Posterior vena cava (tissue), 2 donors: Measurements from ENCODE around the gene MRPL11. TPM values are rescaled to one million over a fixed set of nuclear protein-coding genes. Genes with fewer than 3 reads are reported as not detected.

Source experiments
- DNase-seq: peaks from one replicate; pipeline ENCODE4 v3.0.0-alpha.2; 2020; ENCODE audit warnings: low spot score
- intact Hi-C, 2 donors: fragments of 100-400 bp; cut with DNase I; formaldehyde crosslinking; loops; one replicate each; pipeline versions ENCODE4 v1.14.1 to v1.14.2; 2022 to 2023
- total RNA-seq, 2 donors: library from RNA; stranded (reverse); fragmentation: NEBNext Ultra II Directional; extraction: Animal tissue kit (Norgen Biotek cat#: 25700); gene quantifications; one replicate each; pipeline ENCODE4 v1.2.1, GENCODE V29; 2021
- donor health status: DM: yes; HTN: yes; CAD: no.
- donor health status: DM: yes; HTN: yes; CAD: no.

Gene MRPL11
- total RNA-seq, 2 donors from 2014 or later: 36.5 to 37.2 TPM

DNA sequence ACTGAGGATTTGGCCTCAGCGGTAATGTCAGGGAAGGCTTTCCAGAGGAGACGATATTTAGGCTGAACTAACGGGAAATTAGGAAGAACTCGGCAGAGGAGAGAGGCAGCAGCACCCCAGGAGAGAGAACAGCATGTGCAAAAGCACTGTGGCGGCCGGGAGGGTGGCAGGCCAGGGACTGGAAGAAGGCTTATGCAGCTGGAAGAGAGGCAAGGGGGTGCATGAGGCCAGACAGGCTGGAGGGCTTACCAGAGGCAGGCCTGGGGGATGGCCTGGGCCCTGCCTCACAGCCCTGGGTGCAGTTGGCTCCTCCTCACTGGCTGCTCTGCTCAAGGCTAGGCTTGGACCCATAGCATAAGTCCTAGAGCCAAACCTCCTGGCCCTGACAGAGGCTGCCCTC, 25.5 kb downstream of the MRPL11 start:
- intact Hi-C loops: loop anchor here in 1 of 2 donors (1.0 kb wide), 1 partner anchor 49 kb away; no protein-coding TSS in a partner anchor
- no peak for DNase-seq

DNA sequence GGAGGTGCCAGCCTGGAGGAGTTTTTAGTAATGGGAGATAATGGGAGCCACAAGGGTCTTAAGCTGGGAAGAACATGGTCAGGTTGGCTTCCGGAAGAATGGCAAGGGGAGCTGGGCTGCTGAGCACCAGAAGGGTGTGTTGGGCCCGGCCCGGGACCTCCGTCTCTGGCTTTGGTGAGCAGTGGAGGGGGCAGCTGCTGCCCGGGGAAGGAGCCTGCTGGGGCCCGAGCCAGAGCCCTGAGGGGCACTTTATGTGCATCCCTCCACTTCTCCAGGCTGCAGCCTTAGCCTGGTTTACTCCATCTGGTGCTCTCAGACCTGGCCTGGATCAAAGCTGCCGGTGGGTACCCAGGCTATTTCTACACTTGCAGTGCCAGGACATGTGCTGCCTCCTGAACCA, 26.5 kb downstream of the MRPL11 start:
- intact Hi-C loops: no loop called here
- DNase-seq: no peak

DNA sequence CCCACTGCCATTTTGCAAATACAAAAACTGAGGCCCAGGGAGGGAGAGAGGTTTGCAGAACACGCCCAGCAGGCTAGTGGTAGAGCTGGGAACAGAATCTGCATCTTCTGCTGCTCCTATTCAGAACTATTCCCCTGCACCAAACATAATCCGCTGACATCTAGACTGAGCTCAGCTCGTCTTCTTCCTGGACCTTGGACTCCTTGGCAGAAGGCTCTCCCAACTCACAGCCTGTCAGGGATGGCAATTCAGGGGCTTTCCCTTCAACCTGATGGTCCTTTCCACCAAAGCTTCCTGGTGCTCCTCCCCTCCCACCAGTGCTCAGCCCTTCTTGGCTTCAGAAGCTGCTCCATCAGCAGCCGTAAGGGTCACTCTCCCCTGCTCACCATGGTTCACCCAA, 27.3 kb downstream of the MRPL11 start:
- no peak for DNase-seq
- intact Hi-C loops: no loop called here

DNA sequence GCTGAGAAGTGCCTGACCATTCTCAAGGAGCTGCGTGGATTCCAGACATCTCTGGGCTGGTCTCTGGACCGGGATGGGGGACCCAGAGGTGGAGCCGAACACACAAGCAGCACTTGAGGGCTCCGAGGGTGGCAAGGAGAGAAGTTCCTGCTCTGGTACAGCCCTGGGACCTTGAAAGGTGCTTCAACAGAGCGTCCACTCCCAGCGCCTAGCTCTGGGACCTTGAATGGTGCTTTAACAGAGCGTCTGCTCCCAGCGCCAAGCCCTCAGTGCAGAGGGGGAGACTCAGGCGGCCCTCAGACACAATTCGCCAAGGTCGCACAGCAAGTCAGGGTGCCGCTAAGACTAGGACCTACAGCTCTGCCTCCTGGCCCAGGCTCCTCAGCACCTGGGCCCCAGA, 28.5 kb downstream of the MRPL11 start:
- no peak for DNase-seq
- intact Hi-C loops: no loop called here

DNA sequence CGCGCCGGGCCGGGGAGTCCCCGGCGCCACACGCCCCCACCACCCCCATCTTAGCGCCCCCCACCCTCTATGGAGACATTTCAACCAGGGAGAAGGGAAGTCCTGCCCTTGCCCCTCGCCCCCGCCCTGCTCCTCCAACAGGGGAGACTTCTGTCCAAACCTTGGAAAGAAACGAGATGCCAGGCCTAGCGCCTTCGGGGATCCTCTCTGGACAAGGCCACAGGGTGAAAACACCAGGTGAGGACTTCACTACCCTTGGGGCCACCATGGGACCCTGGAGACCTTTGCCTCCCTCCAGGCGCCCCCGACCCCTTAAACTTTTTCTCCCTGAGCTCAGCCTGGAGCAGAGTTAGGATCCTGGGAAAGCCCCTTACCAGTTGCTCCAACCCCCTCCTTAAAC, 29.4 kb downstream of the MRPL11 start:
- intact Hi-C loops: loop anchor here in 1 of 2 donors (2.0 kb wide), 1 partner anchor 20 kb away; no protein-coding TSS in a partner anchor
- DNase-seq: no peak

DNA sequence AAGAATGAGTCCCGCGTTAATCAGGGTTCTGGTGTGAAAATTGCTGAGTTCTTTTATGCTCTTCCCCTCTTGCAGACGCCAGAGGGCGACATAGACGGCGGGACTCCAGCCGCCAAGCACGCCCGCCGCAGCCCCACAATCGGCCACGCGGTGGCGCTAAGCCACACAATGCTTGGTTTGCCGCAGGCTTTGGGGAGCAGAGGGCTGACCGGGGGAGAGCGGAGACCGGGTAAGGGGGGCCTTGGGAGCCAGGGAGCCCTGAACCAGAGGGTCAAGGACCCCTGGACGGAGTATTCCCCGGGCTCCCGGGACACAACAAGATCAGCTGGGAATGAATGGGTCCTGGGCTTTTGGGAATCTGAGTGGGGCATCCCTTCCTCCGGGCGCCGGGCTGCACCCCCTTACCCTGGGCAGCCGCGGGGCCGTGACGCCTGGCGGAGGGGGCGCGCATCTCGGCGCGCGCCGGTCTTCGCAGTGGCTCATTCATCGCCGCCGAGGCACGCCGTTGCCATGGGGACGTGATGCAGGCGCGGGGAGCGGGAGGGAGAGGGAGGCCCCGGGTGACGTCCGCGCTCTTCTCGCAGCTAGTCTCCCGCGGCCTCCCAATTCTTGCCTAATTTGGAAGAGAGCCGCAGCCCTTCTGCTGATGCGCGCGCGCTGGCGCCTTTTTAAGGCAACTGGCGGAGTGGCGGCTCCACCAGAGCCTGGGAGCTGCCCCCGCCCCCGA, 30.0 kb downstream of the MRPL11 start:
- DNase-seq: peak; percentile 97
- intact Hi-C loops: loop anchor here in 1 of 2 donors (2.0 kb wide), 1 partner anchor 20 kb away; no protein-coding TSS in a partner anchor

DNA sequence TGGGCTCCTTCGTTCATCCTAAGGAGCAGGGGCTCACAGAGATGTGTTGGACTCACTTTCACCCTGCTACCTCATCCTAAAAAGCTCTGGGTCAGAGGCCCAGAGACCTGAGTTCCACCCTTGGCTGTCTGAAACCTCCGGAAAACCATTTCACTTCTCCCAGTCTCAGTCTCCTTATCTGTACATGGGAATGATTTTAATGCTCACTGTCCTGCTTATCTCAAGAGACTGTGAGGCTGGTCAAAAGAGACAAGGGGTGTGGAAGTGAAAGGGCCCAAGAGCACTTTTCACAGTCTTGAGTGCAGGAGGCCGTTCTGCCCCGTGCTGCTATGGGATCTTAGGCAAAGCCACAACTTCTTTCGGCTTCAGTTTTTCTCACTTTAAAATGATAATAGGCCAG, 31.0 kb downstream of the MRPL11 start:
- intact Hi-C loops: loop anchor here (1.0 to 2.0 kb wide), 2 partner anchors 21 to 23 kb away; no protein-coding TSS in a partner anchor
- no peak for DNase-seq

DNA sequence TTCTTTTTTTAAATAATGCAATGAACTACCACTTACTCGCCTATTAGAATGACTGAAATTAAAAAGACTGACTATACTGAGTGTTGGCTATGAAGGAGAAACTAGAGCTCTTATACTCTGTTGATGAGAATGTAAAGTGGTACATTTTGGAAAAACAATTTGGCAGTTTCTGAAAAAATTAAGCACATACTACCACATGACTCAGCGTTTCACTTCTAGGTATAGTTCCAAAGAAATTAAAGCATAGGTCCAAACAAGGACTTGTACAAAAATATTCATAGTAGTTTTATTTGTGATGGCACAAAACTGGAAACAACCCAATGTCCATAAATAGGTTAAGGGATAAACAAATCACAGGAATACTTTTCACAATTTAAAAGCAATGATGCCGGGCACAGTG, 44.7 kb downstream of the MRPL11 start:
- DNase-seq: no peak
- intact Hi-C loops: no loop called here

DNA sequence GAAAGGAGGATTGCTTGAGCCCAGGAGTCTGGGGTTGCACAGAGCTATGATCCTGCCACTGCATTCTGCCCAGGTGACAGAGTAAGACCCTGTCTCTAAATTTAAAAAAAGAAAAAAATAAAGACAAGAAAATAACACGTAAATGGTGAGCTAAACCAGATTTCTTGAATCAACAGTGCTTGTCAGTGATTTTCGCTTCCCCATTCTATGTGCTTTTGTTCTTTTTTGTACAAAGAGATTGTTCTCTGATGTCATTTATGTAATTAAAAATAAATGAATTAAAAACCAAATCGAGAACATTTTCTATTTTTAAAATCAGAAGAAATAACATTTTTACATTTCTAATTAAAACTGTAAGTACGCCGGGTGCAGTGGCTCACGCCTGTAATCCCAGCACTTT, 47.3 kb downstream of the MRPL11 start:
- intact Hi-C loops: no loop called here
- DNase-seq: no peak

DNA sequence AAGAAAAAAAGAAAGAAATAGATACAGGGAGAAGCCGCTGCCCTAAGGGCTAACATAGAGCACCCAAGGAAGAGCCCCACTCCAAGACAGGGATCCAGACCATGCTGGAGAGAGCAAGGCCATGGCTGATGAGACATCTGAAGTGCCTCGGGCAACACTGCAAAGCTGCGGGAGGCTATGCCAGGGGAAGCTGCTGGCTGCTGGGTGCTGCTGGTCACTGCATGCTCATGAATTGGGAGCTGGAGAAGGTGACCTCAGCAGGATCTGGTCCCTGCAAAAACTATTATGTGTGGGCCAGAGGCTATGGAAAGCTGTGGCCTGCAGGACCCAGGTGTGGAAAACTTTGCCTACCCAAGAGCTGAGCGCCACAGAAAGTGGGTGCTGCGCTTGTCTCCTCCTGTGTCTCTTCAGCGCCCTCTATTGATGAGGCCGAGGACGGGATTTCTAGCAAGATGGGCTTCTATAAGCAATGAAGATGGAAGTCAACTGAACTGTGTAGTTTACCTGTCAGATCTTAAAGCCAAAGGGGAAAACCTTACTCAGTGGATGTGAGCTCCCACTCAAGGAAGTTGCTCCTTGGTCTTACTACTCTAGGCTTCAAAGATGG, 49.8 kb downstream of the MRPL11 start:
- intact Hi-C loops: no loop called here
- DNase-seq: no peak

DNA sequence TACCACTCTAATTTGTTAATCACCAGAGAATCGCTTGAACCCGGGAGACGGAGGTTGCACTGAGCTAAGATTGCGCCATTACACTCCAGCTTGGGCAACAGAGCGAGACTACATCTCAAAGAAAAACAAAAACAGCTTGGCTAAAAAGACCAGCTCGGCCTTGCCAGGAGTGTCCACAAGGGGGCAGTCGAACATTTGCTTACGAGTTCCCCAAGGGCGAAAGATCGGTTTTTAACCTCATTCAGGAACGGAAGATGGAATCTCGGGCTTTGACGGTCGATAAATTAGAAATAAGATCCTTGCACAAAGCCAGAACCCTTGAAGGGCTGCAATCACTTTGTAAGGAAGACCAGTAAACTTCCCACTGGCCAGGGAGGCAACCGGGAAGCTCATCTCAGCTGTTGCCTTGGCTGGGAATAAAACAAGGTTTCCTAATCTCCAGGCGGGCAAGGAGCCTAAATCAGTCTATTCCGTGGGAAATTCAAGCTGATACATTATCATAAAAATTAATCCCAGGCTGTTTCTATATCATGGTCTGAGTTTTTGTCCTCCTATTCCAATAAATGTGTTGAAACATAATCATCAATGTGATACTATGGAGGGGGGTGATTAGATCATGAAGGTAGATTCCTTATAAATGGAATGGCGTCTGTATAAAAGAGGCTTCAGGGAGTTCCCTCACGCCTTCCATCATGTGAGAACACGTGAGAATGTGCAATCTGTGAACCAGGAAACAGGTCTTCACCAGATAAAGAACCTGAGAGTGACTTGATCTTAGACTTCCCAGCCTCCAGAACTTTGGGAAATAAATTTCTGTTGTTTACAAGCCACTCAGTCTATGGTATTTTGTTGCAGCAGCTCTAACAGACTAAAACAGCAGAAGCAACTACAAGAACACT, 52.2 kb downstream of the MRPL11 start:
- intact Hi-C loops: no loop called here

More for the DNA sequence above, 52.2 kb downstream of the MRPL11 start:
- DNase-seq: peak; percentile 96

Other genes with a start within 250 kb of the MRPL11 start
- gene KLC2, start 181.1 kb downstream of the MRPL11 start, total RNA-seq: 10 to 100 TPM; 30.1 to 41.3 TPM
- gene RAB1B, start 170.2 kb downstream of the MRPL11 start, total RNA-seq: 100 to 1,000 TPM; 102 to 112 TPM
- gene CNIH2, start 160.7 kb downstream of the MRPL11 start, total RNA-seq: not detected
- gene YIF1A, start 149.7 kb downstream of the MRPL11 start, total RNA-seq: 10 to 100 TPM; 63.9 to 73.6 TPM
- gene TMEM151A, start 147.0 kb downstream of the MRPL11 start, total RNA-seq: not detected
- 100 to 1,000 TPM in 1 of 2 donors, 10 to 100 TPM in 1; 67.5 to 248 TPM for gene CD248, start 121.8 kb downstream of the MRPL11 start, total RNA-seq
- gene RIN1, start 102.4 kb downstream of the MRPL11 start, total RNA-seq: 1 to 10 TPM; 5.4 to 7.4 TPM
- 10 to 100 TPM; 20.4 to 22.0 TPM for gene BRMS1, start 93.7 kb downstream of the MRPL11 start, total RNA-seq
- gene B4GAT1, start 91.2 kb downstream of the MRPL11 start, total RNA-seq: 10 to 100 TPM; 16.5 to 20.0 TPM
- gene SLC29A2, start 67.1 kb downstream of the MRPL11 start, total RNA-seq: 1 to 10 TPM; 1.7 to 2.0 TPM
- gene NPAS4, start 17.8 kb downstream of the MRPL11 start, total RNA-seq: 1 to 10 TPM; 2.6 to 6.5 TPM
- 10 to 100 TPM; 12.4 to 13.0 TPM for gene PELI3, start 28.1 kb upstream of the MRPL11 start, total RNA-seq
- 10 to 100 TPM; 27.1 to 29.4 TPM for gene DPP3, start 41.6 kb upstream of the MRPL11 start, total RNA-seq
- gene BBS1, start 71.8 kb upstream of the MRPL11 start, total RNA-seq: 10 to 100 TPM; 23.4 to 31.1 TPM
- 1 to 10 TPM; 9.0 TPM for gene ZDHHC24, start 107.2 kb upstream of the MRPL11 start, total RNA-seq
- gene ACTN3, start 108.1 kb upstream of the MRPL11 start, total RNA-seq: under 1 TPM; 0.14 to 0.51 TPM
- 10 to 100 TPM; 38.6 to 73.9 TPM for gene CTSF, start 129.8 kb upstream of the MRPL11 start, total RNA-seq
- under 1 TPM; 0.24 to 0.46 TPM for gene CCDC87, start 154.2 kb upstream of the MRPL11 start, total RNA-seq
- 10 to 100 TPM; 18.8 to 31.8 TPM for gene CCS, start 154.3 kb upstream of the MRPL11 start, total RNA-seq
- 10 to 100 TPM; 39.7 to 51.7 TPM for gene RBM14, start 177.8 kb upstream of the MRPL11 start, total RNA-seq
- gene RBM4, start 199.9 kb upstream of the MRPL11 start, total RNA-seq: 10 to 100 TPM; 63.4 to 68.9 TPM
- gene RBM4B, start 239.0 kb upstream of the MRPL11 start, total RNA-seq: 10 to 100 TPM in 1 of 2 donors, 1 to 10 TPM in 1; 9.0 to 10.2 TPM